Fibroblast of skin of back (primary cell): Measurements from ENCODE around the gene GCGR.
"Not testable (repeated sequence)": the region's sequence is repeated elsewhere in the genome, so short reads cannot be mapped to it uniquely, and the experiment has no call there.

Source experiments
- DNase-seq: peaks from one replicate; pipeline ENCODE4 v3.0.0-alpha.2; 2013

The GCGR gene

DNA sequence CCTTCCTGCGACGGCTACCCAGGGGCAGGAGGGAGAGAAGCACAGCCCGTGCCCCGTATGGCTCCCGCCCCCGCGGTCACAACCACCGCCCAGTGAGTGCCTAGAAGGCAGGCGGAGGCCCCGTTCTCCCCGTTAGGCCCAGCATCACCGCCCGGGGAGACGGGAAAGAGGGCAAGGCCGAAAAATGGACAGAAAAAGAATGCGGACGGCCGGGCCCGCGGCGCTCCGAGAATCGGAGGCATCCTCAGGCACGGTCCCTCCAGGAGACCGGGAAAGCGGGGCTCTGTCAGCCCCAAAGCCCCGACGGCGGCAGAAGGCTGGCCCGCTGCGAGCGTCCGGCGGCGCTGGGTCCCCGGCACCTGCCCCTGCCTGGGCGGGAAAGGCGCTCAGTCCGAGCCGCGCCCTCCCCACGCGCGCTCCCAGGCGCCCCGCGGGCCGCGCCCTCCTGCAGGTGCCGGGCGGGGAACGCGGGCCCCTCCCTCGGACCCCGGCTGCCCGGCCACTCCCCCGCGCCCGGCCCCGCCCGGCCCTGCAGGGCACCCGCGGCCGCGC, 28.7 kb downstream of the GCGR start:
- peak; percentile 29 for DNase-seq

GRCh38 chr17:81833160-81833920, 29.4 kb downstream of the GCGR start, which contains the start of gene MCRIP1:
Gene MCRIP1 (minus strand): TSS chr17:81833291. CDS start chr17:81824506, 8,785 bp downstream.
- peak; percentile 93 for DNase-seq

DNA sequence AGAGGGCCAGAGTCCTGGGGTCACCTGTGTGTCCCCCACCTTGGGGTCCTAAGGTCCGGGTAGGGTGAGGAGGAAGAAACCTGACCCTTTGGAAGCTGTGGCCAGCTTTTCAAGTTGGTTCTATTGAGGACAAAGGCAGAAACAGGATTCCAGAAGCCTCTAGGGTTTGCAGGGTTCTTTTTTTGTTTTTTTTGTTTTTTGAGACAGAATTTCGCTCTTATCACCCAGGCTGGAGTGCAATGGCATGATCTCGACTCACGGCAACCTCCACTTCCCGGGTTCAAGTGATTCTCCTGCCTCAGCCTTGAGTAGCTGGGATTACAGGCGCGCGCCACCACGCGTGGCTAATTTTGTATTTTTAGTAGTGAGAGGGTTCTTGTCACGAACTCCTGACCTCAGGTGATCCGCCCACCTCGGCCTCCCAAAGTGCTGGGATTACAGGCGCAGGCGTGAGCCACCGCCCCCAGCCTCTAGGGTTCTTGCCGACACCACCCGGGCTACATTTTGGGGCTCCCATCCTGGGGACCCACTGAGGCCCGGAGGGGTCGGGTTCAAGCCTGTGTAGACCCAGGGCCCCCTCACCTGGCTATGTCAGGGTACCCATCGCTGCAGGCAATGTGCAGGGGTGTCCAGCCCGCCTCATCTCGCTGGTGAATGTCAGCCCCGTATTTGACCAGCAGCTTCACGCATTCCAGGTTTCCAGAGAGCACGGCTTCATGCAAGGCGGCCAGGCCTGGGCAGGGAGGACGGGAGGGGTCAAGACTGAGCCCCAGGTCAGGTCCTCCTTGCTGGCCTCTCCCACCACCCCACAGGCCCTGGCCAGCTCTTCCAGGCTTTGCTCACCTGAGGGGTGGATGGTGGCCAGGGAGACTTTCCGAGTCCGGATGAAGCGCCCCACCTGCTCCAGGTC, 30.2 kb downstream of the GCGR start:
- DNase-seq, result no peak

GRCh38 chr17:81834831-81835267, 30.9 kb downstream of the GCGR start, which contains the start of gene PPP1R27:
Gene PPP1R27 (minus strand): TSS chr17:81835050. CDS start chr17:81834953, 97 bp downstream.
- no peak for DNase-seq

DNA sequence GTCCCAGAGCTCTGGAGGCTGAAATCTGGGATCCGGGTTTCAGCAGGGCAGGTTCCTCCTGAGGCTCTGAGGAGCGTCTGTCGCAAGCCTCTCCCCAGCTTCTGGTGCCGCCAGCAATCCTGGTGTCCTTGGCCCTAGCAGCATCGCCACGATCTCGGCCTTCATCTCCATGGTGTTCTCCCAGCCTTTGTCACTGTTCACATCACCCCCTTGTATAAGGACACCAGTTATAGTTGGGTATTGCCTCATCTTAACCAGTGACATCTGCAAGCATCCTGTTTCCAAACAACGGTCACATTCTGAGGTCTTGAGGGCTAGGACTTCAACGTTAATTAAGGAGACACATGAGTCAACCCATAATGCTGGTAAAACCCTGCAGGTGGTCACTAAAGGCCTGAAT, 33.7 kb downstream of the GCGR start:
- no peak for DNase-seq

GRCh38 chr17:81838753-81839255, 34.9 kb downstream of the GCGR start:
- DNase-seq, result no peak

- no peak for DNase-seq
These were observed 35.4 kb downstream of the GCGR start for GRCh38 chr17:81839301-81839700.

DNA sequence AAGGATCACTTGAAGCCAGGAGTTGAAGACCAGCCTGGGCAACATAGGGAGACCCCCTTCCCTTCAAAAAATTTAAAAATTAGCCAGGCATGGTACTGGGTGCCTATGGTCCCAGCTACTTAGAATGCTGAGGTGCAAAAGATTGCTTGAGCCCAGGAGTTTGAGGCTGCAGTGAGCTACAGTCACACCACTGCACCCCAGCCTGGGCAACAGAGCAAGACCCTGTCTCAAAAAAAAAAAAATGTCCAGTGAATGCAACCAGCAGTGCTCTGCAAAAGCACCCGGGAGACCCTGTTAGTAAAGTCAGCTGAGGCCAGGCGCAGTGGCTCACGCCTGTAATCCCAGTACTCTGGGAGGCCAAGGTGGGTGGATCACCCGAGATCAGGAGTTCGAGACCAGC, 36.1 kb downstream of the GCGR start:
- DNase-seq, result not testable (repeated sequence)

GRCh38 chr17:81840826-81841778, 37.2 kb downstream of the GCGR start:
- DNase-seq, result no peak

- DNase-seq, result no peak
These were observed 37.9 kb downstream of the GCGR start for GRCh38 chr17:81841866-81842265.

- DNase-seq, result no peak
These were observed 38.4 kb downstream of the GCGR start for GRCh38 chr17:81842378-81842724.

GRCh38 chr17:81842725-81843504, 39.0 kb downstream of the GCGR start:
- no peak for DNase-seq

DNA sequence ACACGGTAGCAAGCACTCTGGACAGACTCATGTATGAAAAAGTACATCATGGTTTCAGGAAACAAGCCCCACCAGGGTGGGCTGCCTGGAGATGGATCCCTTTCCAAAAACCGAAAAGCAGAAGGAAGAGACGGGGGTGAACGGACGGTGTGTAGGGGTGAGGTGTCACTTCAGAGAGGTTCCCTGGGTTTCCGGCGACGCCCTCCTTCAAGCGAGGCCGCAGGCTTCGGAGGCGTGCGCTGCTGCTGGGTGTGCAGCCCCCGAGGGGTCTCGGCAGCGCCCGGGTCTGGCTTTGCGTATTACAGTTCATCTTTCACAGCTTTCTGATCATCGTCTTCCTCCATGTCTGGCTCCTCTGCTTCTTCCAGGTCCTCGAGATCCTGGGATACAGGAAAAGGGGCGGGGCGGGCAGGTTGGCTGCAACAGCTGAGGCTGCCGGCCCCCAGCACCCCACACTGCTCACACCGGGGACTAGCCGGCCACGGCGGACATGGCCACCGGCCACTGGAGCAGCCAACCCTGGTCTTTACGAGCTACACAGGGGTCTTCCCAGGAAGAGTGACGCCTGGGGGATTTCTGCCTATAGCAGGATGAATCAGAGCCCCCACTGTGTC, 39.9 kb downstream of the GCGR start:
- DNase-seq, result no peak

DNA sequence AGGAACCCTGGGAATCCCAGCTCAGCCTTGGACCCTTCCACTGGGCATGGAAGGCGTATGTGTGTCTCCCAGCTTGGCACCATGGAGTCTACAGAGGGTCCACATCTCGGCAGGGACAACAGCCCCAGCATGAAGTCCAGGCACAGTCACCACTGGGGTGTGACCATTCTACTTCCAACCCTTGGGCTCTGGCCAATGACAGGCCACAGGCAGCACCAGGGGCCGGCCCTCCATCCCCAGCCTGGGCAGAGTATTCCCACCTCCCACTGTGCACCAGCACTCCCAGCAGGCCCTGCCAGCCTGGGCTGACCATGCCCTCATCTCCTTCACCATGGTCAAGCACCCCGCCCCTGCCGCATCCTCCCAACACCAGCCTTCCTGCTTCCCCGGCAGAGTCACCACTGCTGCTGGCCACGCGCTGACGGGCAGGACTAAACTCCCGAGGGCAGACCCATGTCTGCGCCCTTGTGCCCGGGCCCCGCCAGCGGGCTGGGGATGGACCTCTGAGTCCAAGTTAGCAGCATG, 40.4 kb downstream of the GCGR start:
- DNase-seq, result no peak

GRCh38 chr17:81844887-81845286, 40.9 kb downstream of the GCGR start:
- no peak for DNase-seq

GRCh38 chr17:81845361-81845760, 41.4 kb downstream of the GCGR start:
- DNase-seq, result no peak

DNA sequence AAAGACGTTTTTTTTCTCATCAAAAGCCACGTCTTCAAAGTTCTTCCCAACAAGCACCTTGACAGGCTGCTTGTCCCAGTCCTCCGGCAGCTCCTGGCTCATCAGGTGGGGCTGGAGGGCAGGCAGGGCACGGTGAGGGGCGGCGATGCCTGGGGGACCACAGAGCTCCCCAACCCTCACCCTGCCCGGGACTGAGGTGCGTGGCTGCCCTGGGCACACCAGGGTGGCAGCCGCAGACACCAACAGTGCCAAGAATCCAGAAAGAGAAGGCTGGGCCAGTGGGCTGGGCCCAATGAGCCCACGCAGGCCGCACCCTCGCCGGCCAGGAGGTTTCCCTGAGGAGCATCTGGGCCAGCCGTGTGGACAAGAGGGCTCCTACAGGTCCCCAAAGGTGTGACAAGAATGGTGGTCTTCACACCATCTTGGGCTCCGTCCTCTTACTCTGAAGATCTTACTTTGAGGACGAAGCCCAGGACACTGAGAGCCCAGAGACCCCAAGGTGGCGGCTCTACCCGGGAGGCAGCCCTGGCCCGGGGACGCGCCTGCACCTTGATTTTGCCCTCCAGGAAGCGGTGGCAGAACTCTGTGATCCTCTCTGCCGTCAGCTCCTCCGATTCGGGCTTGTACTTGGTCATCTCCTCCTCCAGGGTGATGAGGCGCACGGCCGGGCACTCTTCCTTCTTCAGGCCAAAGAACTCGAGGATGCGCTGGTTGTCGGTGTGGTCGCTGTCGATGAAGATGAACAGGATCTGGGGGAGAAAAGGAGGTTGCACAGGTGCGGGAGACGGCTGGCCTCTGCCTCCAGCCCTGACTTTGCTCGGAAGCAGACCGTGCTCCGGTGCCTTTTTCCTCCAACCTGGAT, 42.2 kb downstream of the GCGR start:
- no peak for DNase-seq

GRCh38 chr17:81846743-81847689, 43.1 kb downstream of the GCGR start:
- DNase-seq, result no peak
